ENCODE data around the gene NUP214. TPM values are rescaled to one million over a fixed set of nuclear protein-coding genes. Genes with fewer than 3 reads are reported as not detected.

The NUP214 gene
- total and polyA plus RNA-seq, 12 donors: 22.6 to 76.6 (median 36.8) TPM

DNA sequence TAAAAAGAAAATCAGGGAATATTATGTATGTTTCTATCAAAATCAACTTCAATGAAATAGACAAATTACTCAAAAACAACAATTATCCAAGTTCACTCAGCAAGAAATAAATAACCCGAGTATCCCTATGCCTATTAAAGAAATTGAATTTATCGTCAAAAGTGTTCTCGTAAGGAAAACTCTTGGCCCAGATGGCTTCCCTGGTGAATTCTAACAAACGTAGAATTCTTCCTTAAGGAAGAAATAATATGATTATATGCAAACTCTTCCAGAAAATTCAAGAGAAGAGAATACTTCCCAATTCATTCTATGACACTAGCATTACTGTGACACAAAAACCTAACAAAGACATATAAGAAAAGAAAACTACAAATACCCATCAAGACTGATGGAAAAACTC is 121.2 kb downstream of the NUP214 start:
- H3K4me1 ChIP-seq (replicated peaks in 1 of 2): no peaks in the 10 kb centered on the region
- no peak overlapping the region for H3K4me3 ChIP-seq
- no peaks in the 10 kb centered on the region for H3K27me3 ChIP-seq
- intact Hi-C loops (cut with DNase I): no loop called here
- WGBS, 4 donors: 73 to 88% (median 77%) methylated on average over 4 of the region's 4 CpGs
- no peak for DNase-seq
- no peaks in the 10 kb centered on the region for H3K9me3 ChIP-seq (replicated peaks in 1 of 3)
- no peak overlapping the region for H3K27ac ChIP-seq
- H3K36me3 ChIP-seq (replicated peaks in 1 of 2): no peaks in the 10 kb centered on the region
- TF ChIP-seq, protein P1, sequence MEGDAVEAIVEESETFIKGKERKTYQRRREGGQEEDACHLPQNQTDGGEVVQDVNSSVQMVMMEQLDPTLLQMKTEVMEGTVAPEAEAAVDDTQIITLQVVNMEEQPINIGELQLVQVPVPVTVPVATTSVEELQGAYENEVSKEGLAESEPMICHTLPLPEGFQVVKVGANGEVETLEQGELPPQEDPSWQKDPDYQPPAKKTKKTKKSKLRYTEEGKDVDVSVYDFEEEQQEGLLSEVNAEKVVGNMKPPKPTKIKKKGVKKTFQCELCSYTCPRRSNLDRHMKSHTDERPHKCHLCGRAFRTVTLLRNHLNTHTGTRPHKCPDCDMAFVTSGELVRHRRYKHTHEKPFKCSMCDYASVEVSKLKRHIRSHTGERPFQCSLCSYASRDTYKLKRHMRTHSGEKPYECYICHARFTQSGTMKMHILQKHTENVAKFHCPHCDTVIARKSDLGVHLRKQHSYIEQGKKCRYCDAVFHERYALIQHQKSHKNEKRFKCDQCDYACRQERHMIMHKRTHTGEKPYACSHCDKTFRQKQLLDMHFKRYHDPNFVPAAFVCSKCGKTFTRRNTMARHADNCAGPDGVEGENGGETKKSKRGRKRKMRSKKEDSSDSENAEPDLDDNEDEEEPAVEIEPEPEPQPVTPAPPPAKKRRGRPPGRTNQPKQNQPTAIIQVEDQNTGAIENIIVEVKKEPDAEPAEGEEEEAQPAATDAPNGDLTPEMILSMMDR (IDR thresholded peaks at IDR 0.05): no peak
- no peak for TF ChIP-seq POLR2A (IDR thresholded peaks at IDR 0.05)

DNA sequence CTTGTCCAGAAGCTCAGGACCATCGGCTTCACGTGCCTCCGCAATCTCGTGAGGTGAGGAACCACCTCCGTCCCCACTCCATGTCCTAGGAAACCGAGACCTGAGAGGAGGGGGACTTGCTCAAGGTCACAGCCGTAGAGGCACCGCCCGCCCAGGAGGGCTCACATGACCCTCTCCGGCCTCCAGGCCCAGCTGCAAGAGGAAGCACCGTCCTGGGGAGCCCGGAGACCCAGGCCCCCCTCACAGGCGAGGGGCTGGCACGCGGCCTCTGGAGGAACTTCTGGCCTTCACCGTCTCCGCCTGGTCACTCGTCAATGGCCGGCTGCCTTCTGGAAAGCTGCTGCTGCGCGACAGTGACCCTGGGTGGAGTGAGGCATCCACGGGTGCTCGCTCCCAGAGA is 126.7 kb downstream of the NUP214 start:
- TF ChIP-seq POLR2A (IDR thresholded peaks at IDR 0.05): no peak
- Histone ChIP-seq H3K27ac (peak overlapping the region in 3 of 5 donors; percentile 16 to 81 (median 69)), H3K36me3 (replicated peaks in 1 of 2) (no peaks in the 10 kb centered on the region), H3K27me3 (no peaks in the 10 kb centered on the region), H3K4me3 (peak overlapping the region in 1 of 4 donors; percentile 19), H3K9me3 (replicated peaks in 1 of 3) (no peaks in the 10 kb centered on the region), H3K4me1 (replicated peaks in 1 of 2) (peaks cover 0 to 9% of the 10 kb centered on the region in 2 donors)
- 68 to 95% (median 75%) methylated on average over 4 to 23 of the region's 23 CpGs for WGBS, 4 donors
- intact Hi-C loops (cut with DNase I): no loop called here
- DNase-seq: no peak

DNA sequence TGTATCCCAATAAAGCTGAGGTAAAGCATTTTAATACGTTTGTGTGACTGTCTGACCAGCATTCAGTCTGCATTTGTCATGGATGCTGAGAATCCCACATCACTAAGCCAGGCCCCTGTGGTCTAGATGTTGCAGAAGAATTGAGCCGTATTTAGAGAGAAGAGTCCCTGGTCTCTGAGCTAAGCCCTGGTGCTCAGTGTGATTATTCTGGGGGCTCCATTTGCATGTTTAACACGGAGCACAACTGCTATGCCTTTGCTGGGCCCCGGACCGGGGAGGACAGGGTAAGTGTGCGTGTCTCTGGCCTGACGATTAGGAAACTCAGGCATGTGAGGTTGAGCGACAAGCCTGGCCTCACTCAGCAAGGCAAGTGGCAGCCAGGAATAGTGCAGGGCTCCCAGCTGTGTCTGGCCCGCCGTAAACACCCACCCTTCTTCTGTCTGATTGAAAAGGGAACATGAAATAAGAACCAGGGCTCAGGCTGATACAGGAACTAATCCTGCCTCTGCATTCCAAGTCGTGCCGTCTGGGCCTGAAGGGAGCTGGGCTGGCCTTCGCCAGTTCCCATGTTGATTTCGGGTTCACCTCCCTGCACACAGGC is 128.6 kb downstream of the NUP214 start:
- no peaks in the 10 kb centered on the region for H3K27me3 ChIP-seq
- 73 to 80% (median 78%) methylated on average over 12 to 14 of the region's 14 CpGs for WGBS, 4 donors
- peak overlapping the region in 3 of 5 donors; percentile 26 to 81 (median 69) for H3K27ac ChIP-seq
- intact Hi-C loops (cut with DNase I): no loop called here
- no peaks in the 10 kb centered on the region for H3K9me3 ChIP-seq (replicated peaks in 1 of 3)
- peak in 3 of 7 donors; percentile 46 to 57 (median 56) for DNase-seq
- no peak for TF ChIP-seq POLR2A (IDR thresholded peaks at IDR 0.05)
- TF ChIP-seq, protein P1 (IDR thresholded peaks at IDR 0.05): no peak
- peaks cover 0 to 9% of the 10 kb centered on the region in 2 donors for H3K4me1 ChIP-seq (replicated peaks in 1 of 2)
- H3K4me3 ChIP-seq: no peak overlapping the region
- no peaks in the 10 kb centered on the region for H3K36me3 ChIP-seq (replicated peaks in 1 of 2)

DNA sequence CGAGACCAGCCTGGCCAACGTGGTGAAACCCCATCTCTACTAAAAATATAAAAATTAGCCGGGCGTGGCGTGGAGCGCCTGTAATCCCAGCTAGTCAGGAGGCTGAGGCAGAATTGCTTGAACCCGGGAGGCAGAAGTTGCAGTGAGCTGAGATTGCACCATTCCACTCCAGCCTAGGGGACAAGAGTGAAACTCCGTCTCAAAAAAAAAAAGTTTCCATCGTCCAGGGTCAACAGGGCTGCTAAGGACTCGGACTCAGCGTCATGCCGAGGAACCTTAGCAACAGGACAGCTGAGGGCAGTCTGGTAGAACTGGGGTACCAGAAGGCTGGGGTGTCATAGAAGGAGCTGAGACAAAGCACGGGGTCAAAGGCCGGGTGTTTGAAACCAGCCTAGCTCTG is 129.2 kb downstream of the NUP214 start:
- Histone ChIP-seq H3K27ac (peak overlapping the region in 3 of 5 donors; percentile 26 to 81 (median 71)), H3K4me1 (replicated peaks in 1 of 2) (peaks cover 0 to 9% of the 10 kb centered on the region in 2 donors), H3K27me3 (no peaks in the 10 kb centered on the region), H3K36me3 (replicated peaks in 1 of 2) (no peaks in the 10 kb centered on the region), H3K9me3 (replicated peaks in 1 of 3) (no peaks in the 10 kb centered on the region), H3K4me3 (no peak overlapping the region)
- WGBS, 4 donors: 78 to 86% (median 80%) methylated on average over 13 to 14 of the region's 14 CpGs
- intact Hi-C loops (cut with DNase I): no loop called here
- DNase-seq: no peak
- TF ChIP-seq, protein P1 (IDR thresholded peaks at IDR 0.05): no peak
- TF ChIP-seq POLR2A (IDR thresholded peaks at IDR 0.05): no peak

DNA sequence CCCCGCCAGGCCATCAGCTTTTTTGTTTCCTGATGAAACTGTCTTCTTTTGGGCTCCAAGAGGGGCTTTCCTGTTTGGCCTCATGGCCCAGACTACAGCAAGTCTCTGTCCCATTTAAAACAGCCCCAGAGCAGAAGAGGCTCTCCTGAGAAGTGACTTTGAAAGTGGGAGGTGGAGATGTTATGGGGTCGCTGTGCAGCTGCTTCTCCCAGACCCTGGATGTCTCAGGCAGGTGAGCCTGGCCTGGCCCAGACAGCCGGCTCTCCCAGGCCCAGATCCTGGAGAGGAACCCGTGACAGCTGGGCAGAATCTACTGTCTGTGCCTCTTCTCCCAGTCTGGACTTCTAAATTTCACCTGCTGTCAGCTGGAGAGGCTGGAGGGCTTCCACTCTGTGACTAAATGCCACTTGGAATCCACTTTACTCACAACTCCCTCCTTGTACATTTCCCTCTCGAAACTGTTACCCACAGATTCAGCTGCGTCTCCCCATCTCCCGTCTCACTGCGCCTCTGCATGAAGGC is 130.4 kb downstream of the NUP214 start:
- no peak for DNase-seq
- Histone ChIP-seq H3K4me1 (replicated peaks in 1 of 2) (peaks cover 0 to 9% of the 10 kb centered on the region in 2 donors), H3K9me3 (replicated peaks in 1 of 3) (no peaks in the 10 kb centered on the region), H3K4me3 (no peak overlapping the region), H3K27me3 (no peaks in the 10 kb centered on the region), H3K27ac (peak overlapping the region; percentile 13 to 93 (median 58)), H3K36me3 (replicated peaks in 1 of 2) (peaks cover 0 to 8% of the 10 kb centered on the region in 2 donors)
- TF ChIP-seq POLR2A (IDR thresholded peaks at IDR 0.05): no peak
- TF ChIP-seq, protein P1 (IDR thresholded peaks at IDR 0.05): no peak
- 62 to 81% (median 76%) methylated on average over 5 to 8 of the region's 8 CpGs for WGBS, 4 donors
- intact Hi-C loops (cut with DNase I): no loop called here

Measured in adrenal gland (tissue), 12 donors.